Natural killer cell treated with Interleukin-12 subunit alpha and Interleukin-12 subunit beta and Interleukin-15 and Interleukin-18, amount 100 ng/mL, for 72 hours (primary cell): ENCODE data around the gene PLSCR4. TPM values are rescaled to one million over a fixed set of nuclear protein-coding genes. Genes with fewer than 3 reads are reported as not detected.
"Not testable (repeated sequence)": the region's sequence is repeated elsewhere in the genome, so short reads cannot be mapped to it uniquely, and the experiment has no call there.

Experiments
- ATAC-seq, 2 donors: fragments of 150-1000 bp; cut with Tn5 transposase in 1 of 2; sonication (Bioruptor Pico), chemical (Tn5 transposase) in 1 of 2; 2 replicates each; pipeline ENCODE4 v1.10.0; 2021
- DNase-seq: peaks from one replicate; pipeline ENCODE4 v3.0.0; 2022; ENCODE audit warnings: low spot score
- H3K27ac Mint-ChIP-seq, 2 donors: 1 replicate in 1 of 2; 2 replicates in 1 of 2; pipeline ENCODE4 v1.8.0; 2022; ENCODE audit warnings: mixed read lengths in 2 of 2, mild to moderate bottlenecking in 1 of 2, moderate library complexity in 1 of 2
- H3K27me3 Mint-ChIP-seq, 2 donors: 1 replicate in 1 of 2; 2 replicates in 1 of 2; pipeline ENCODE4 v1.8.0; 2022; ENCODE audit warnings: mixed read lengths in 2 of 2
- H3K36me3 Mint-ChIP-seq: one replicate; pipeline ENCODE4 v1.8.0; 2022; ENCODE audit warnings: mixed read lengths
- H3K4me1 Mint-ChIP-seq, 2 donors: 1 replicate in 1 of 2; 2 replicates in 1 of 2; pipeline ENCODE4 v1.8.0; 2022; ENCODE audit warnings: low read depth in 2 of 2, mixed read lengths in 2 of 2, mild to moderate bottlenecking in 1 of 2
- H3K4me3 Mint-ChIP-seq: one replicate; pipeline ENCODE4 v1.8.0; 2022; ENCODE audit warnings: mixed read lengths
- H3K9me3 Mint-ChIP-seq: 2 replicates; pipeline ENCODE4 v1.8.0; 2022; ENCODE audit warnings: mixed read lengths
- total RNA-seq, 2 donors: library from RNA; stranded (reverse); gene quantifications; one replicate each; pipeline ENCODE4 v1.2.3, GENCODE V29; 2022

The PLSCR4 gene
- total RNA-seq, 2 donors from 2014 or later, result not detected

GRCh38 chr3:146265720-146266119 lies 14.8 kb upstream of the PLSCR4 start:
- ATAC-seq (no peak), DNase-seq (no peak)
- no peaks in the 10 kb centered on the region for H3K9me3 Mint-ChIP-seq
- H3K27me3 Mint-ChIP-seq, result peaks cover 0 to 2% of the 10 kb centered on the region in 2 donors
- no peak overlapping the region for H3K4me3 Mint-ChIP-seq
- no peaks in the 10 kb centered on the region for H3K4me1 Mint-ChIP-seq
- no peak overlapping the region for H3K27ac Mint-ChIP-seq
- H3K36me3 Mint-ChIP-seq, result no peaks in the 10 kb centered on the region

DNA sequence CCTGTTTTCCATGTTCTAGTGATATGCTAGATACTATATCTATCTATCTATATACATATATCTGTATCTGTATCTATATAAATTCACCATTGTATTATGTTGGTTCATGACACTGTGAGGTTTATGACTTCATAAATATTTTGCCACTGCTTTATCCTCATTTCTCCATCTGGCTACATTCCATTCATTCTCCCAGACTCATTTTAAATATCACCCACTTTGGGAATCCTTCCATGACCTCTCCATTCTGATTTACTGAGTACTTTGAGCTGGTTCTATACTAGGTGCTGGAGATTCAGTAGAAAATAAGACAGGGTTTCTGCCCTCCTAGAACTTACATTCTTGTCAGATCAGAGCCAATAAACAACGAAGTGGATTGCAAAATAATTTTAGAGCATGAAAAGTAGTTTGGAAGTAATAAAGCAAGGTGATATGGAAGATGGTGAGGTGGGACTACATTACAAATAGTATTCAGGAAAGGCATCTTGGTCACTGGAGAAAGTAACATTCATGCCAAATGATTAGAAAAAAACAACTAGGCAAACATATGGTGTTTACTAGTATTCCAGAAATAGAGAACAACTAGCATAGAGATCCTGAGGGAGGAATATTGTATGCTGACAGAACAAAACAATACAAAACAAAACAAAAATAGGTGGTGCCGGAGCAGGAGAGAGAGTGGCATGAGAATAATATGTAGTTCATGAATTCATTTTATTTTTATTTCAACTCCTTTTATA lies 11.6 kb upstream of the PLSCR4 start:
- Mint-ChIP-seq H3K36me3 (no peaks in the 10 kb centered on the region), H3K4me3 (no peak overlapping the region), H3K9me3 (no peaks in the 10 kb centered on the region), H3K27ac (no peak overlapping the region), H3K27me3 (peaks cover 0 to 4% of the 10 kb centered on the region in 2 donors), H3K4me1 (no peaks in the 10 kb centered on the region)
- DNase-seq, result no peak
- no peak for ATAC-seq

GRCh38 chr3:146259880-146260589 lies 9.1 kb upstream of the PLSCR4 start:
- H3K36me3 Mint-ChIP-seq, result no peaks in the 10 kb centered on the region
- H3K27me3 Mint-ChIP-seq, result peaks cover 0 to 5% of the 10 kb centered on the region in 2 donors
- ATAC-seq, result no peak
- H3K4me1 Mint-ChIP-seq, result no peaks in the 10 kb centered on the region
- no peak for DNase-seq
- H3K27ac Mint-ChIP-seq, result no peak overlapping the region
- H3K4me3 Mint-ChIP-seq, result no peak overlapping the region
- H3K9me3 Mint-ChIP-seq, result no peaks in the 10 kb centered on the region

GRCh38 chr3:146256851-146257486 lies 6.1 kb upstream of the PLSCR4 start:
- H3K4me3 Mint-ChIP-seq, result no peak overlapping the region
- no peak overlapping the region for H3K27ac Mint-ChIP-seq
- no peak for DNase-seq
- no peaks in the 10 kb centered on the region for H3K36me3 Mint-ChIP-seq
- H3K4me1 Mint-ChIP-seq, result peaks cover 0 to under 1% of the 10 kb centered on the region in 2 donors
- H3K27me3 Mint-ChIP-seq, result peaks cover 0 to 7% of the 10 kb centered on the region in 2 donors
- ATAC-seq, result no peak
- H3K9me3 Mint-ChIP-seq, result peaks cover 3% of the 10 kb centered on the region

DNA sequence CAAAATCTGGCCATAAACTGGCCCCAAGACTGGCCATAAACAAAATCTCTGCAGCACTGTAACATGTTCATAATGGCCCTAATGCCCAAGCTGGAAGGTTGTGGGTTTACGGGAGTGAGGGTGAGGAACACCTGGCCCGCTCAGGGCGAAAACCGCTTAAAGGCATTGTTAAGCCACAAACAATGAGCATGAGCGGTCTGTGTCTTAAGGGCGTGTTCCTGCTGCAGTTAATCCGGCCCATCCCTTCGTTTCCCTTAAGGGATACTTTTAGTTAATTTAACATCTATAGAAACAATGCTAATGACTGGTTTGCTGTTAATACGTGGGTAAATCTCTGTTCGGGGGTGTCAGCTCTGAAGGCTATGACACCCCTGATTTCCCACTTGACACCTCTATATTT lies 1.5 kb upstream of the PLSCR4 start:
- H3K4me3 Mint-ChIP-seq, H3K4me1 Mint-ChIP-seq, H3K36me3 Mint-ChIP-seq, H3K27ac Mint-ChIP-seq, ATAC-seq, H3K9me3 Mint-ChIP-seq, DNase-seq: not testable (repeated sequence)
- peaks cover 8 to 20% of the 10 kb centered on the region in 2 donors for H3K27me3 Mint-ChIP-seq

- no peak for DNase-seq
- H3K27ac Mint-ChIP-seq, result no peak overlapping the region
- H3K4me1 Mint-ChIP-seq, result peaks cover 3 to 5% of the 10 kb centered on the region in 2 donors
- peak overlapping the region; percentile 61 for H3K4me3 Mint-ChIP-seq
- no peaks in the 10 kb centered on the region for H3K36me3 Mint-ChIP-seq
- H3K9me3 Mint-ChIP-seq, result peaks cover 3% of the 10 kb centered on the region
- ATAC-seq, result no peak
- peaks cover 8 to 20% of the 10 kb centered on the region in 2 donors for H3K27me3 Mint-ChIP-seq
These were observed 984 bp downstream of the PLSCR4 start for GRCh38 chr3:146249921-146250320.

GRCh38 chr3:146247911-146248310 lies 3.0 kb downstream of the PLSCR4 start:
- no peak overlapping the region for H3K4me3 Mint-ChIP-seq
- H3K27ac Mint-ChIP-seq, result no peak overlapping the region
- H3K4me1 Mint-ChIP-seq, result peaks cover 3 to 5% of the 10 kb centered on the region in 2 donors
- DNase-seq (no peak), ATAC-seq (no peak)
- H3K36me3 Mint-ChIP-seq, result no peaks in the 10 kb centered on the region
- no peaks in the 10 kb centered on the region for H3K9me3 Mint-ChIP-seq
- H3K27me3 Mint-ChIP-seq, result peaks cover 8 to 17% of the 10 kb centered on the region in 2 donors

GRCh38 chr3:146246526-146246925 lies 4.4 kb downstream of the PLSCR4 start:
- Mint-ChIP-seq H3K27me3 (peaks cover 8 to 13% of the 10 kb centered on the region in 2 donors), H3K4me3 (no peak overlapping the region), H3K36me3 (no peaks in the 10 kb centered on the region), H3K4me1 (peaks cover 0 to 5% of the 10 kb centered on the region in 2 donors), H3K27ac (no peak overlapping the region), H3K9me3 (no peaks in the 10 kb centered on the region)
- ATAC-seq (no peak), DNase-seq (no peak)

- H3K9me3 Mint-ChIP-seq, result no peaks in the 10 kb centered on the region
- no peak for DNase-seq
- no peaks in the 10 kb centered on the region for H3K4me1 Mint-ChIP-seq
- no peak overlapping the region for H3K4me3 Mint-ChIP-seq
- no peak for ATAC-seq
- H3K27ac Mint-ChIP-seq, result no peak overlapping the region
- no peaks in the 10 kb centered on the region for H3K27me3 Mint-ChIP-seq
- H3K36me3 Mint-ChIP-seq, result no peaks in the 10 kb centered on the region
These were observed 7.3 kb downstream of the PLSCR4 start for GRCh38 chr3:146243559-146243958.

GRCh38 chr3:146241523-146242240 lies 9.2 kb downstream of the PLSCR4 start:
- H3K4me1 Mint-ChIP-seq, result no peaks in the 10 kb centered on the region
- peaks cover 3% of the 10 kb centered on the region for H3K9me3 Mint-ChIP-seq
- H3K4me3 Mint-ChIP-seq, result no peak overlapping the region
- H3K36me3 Mint-ChIP-seq, result no peaks in the 10 kb centered on the region
- no peak for DNase-seq
- H3K27ac Mint-ChIP-seq, result no peak overlapping the region
- ATAC-seq, result no peak
- H3K27me3 Mint-ChIP-seq, result no peaks in the 10 kb centered on the region

- Mint-ChIP-seq H3K4me3 (no peak overlapping the region), H3K9me3 (peaks cover 13% of the 10 kb centered on the region), H3K36me3 (peaks cover 15% of the 10 kb centered on the region), H3K27me3 (no peaks in the 10 kb centered on the region), H3K4me1 (no peaks in the 10 kb centered on the region), H3K27ac (no peak overlapping the region)
- ATAC-seq (no peak), DNase-seq (no peak)
These were observed 17.4 kb downstream of the PLSCR4 start for GRCh38 chr3:146233487-146233886.

GRCh38 chr3:146227486-146227885 lies 23.4 kb downstream of the PLSCR4 start:
- no peak for DNase-seq
- ATAC-seq, result no peak
- H3K36me3 Mint-ChIP-seq, result no peaks in the 10 kb centered on the region
- no peaks in the 10 kb centered on the region for H3K27me3 Mint-ChIP-seq
- H3K27ac Mint-ChIP-seq, result no peak overlapping the region
- no peaks in the 10 kb centered on the region for H3K4me1 Mint-ChIP-seq
- H3K9me3 Mint-ChIP-seq, result no peaks in the 10 kb centered on the region
- no peak overlapping the region for H3K4me3 Mint-ChIP-seq

DNA sequence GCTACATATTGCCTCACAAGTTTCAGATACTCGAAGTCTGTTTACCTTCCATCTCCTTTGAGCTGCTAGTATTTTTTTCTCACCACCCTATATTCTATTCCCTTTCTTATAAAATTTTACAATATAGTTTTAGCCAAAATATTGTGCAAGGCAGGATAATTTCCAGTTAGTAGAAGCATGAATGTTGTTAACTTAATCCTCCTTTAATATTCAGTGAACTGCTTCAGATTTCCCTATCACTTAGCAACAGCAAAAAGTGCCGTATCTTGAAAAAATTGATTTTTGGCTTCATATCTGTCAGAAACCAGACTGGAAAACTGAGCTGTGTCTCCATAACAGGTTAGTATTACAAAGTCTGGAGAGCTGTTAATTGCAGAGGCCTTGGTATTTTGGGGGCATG lies 24.0 kb downstream of the PLSCR4 start:
- no peaks in the 10 kb centered on the region for H3K4me1 Mint-ChIP-seq
- H3K9me3 Mint-ChIP-seq, result no peaks in the 10 kb centered on the region
- no peaks in the 10 kb centered on the region for H3K36me3 Mint-ChIP-seq
- H3K4me3 Mint-ChIP-seq, result no peak overlapping the region
- no peak overlapping the region for H3K27ac Mint-ChIP-seq
- ATAC-seq, result no peak
- H3K27me3 Mint-ChIP-seq, result no peaks in the 10 kb centered on the region
- DNase-seq, result no peak
